HG03103 (cell line): ENCODE results near the gene TBC1D21.

Source experiments
- ATAC-seq: cut with Tn5 transposase; IDR thresholded peaks from one replicate; pipeline ENCODE4 v1.9.1; 2021; ENCODE audit warnings: low read depth; ENCODE audit not compliant: unreplicated experiment

Gene TBC1D21, protein sequence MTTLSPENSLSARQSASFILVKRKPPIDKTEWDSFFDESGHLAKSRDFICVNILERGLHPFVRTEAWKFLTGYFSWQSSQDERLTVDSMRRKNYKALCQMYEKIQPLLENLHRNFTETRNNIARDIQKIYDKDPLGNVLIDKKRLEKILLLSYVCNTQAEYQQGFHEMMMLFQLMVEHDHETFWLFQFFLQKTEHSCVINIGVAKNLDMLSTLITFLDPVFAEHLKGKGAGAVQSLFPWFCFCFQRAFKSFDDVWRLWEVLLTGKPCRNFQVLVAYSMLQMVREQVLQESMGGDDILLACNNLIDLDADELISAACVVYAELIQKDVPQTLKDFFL

GRCh38 chr15:73873456-73873855 is at the start of gene TBC1D21:
Gene TBC1D21 (plus strand): TSS chr15:73873564. CDS start chr15:73873710, 146 bp downstream.
- no peak for ATAC-seq

DNA sequence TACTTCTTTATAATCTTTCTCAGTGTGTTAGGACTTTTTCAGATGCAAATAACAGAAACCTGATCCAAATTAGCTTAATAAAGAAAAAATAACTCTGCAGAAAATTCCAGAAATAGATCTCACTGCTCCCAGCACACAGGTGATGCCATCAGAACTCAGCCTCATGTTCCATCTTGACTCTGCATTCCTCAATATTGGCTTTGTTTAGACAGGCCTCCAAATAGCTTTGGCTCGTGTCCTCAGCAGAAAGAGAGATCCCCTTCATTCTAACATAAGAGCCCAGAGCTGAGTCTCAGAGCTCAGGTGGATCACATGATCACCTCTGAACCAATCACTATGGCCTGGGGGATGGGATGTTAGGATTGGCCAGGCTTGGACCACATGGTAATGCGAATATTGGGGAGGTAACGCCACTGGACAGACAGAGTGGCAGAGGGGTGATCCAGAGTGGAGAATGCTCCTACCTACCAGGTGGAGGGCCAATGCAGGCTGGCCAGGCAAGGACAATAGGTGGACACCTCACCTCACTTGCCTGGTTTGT is 46.6 kb upstream of the TBC1D21 start:
- no peak for ATAC-seq

DNA sequence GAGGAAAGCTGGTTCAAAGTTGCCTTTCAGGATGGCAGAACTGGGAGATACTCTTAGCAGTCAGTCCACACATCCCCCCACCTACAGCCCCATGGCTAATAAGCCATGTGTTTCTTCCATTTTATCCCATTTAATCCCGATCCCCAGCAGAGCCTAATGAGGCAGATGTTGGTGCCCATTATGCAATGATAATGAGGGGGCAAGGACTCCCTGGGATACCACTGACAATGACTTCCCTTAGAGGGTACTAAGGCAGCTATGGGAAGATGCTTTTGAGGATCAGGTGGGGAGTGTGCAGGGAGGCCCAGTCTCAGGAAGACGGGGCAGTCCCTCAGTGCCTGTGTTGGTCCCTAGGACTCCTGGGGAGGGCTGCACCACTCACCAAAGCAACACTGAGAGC is 43.8 kb upstream of the TBC1D21 start:
- ATAC-seq = no peak

- ATAC-seq = no peak
Measured at GRCh38 chr15:73832657-73833056, 40.7 kb upstream of the TBC1D21 start.

DNA sequence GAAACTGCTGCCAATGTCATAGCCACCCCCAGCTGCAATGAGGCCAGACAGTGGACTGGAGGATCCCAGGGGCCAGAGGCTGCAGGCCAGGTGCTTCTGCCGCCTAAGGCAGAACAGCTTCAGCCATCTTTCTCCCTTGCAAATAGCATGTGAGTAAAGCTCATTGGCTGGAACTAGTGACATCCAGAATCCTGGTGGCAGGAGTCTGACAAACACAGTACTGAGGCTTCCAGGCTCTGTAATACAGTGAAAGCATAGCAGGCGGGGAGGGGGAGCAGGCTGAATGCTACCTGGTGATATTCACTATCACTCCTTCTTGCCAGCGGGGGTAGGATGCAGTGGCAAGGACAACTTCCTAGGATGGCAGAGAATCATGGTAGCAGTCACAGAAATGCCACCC is 36.5 kb upstream of the TBC1D21 start:
- no peak for ATAC-seq

- no peak for ATAC-seq
Measured at GRCh38 chr15:73838831-73839426, 34.4 kb upstream of the TBC1D21 start.

- no peak for ATAC-seq
Measured at GRCh38 chr15:73839699-73840377, 33.5 kb upstream of the TBC1D21 start.

DNA sequence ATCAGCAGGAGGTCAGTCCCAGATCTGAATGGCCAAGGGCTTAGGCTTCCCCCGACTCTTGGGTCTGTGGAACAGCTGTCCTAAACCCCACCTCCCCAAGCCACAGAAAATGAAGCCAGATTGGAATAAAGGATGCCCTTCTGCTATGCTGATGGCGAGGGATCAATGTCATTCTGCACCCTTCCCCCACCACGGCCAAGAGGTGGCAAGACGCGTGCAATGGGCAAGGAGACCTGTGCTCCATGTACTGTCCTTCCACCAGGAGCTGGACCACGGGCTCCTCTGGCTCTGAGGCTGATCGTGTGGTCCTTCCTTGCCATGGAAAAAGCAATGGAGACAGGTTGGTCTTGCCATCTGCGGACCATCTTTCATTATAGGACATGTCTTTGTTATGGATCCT is 32.6 kb upstream of the TBC1D21 start:
- ATAC-seq = no peak

- ATAC-seq = no peak
Measured at GRCh38 chr15:73841756-73842725, 31.3 kb upstream of the TBC1D21 start.

GRCh38 chr15:73843787-73844186 is 29.6 kb upstream of the TBC1D21 start:
- ATAC-seq = no peak

- ATAC-seq = no peak
Measured at GRCh38 chr15:73844356-73844755, 29.0 kb upstream of the TBC1D21 start.

DNA sequence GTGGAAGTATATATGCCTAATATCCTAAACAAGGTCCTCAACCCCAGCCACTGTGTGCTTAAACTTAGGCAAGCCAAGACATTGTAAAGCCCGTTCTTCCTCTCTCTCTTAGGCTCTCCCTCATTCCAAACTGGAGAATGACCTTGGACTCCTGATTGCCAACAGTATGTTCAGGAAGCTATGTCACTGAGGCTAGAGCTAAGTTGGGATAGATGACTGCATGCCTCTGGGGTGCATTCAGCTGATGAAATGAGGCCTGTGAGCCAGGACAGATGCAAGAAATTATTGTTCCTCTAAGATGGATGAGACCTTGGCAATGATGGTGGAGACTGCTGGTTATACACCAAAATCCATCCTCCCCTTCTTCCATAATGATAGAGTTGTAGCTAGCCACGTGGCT is 27.9 kb upstream of the TBC1D21 start:
- ATAC-seq = no peak

- ATAC-seq = no peak
Measured at GRCh38 chr15:73845907-73846306, 27.5 kb upstream of the TBC1D21 start.

DNA sequence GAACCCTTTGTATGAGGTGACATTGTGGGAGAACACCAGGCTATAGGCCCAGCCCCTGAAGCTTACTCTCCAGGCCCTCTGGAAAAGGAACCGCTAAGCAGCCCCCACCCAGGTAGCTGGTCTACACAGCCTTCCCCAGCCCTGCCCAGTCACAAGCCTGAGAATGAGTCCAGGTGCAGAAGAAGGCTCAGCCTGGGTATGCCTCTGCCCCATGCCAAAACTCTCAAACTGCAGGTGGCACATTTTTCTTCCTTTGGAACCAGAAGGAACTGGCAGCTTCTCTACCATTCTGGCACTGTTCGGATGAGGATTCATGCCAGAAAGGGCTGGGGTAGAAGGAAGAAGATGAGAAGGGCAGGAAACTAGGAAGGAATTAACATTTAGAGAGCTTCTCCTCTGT is 23.7 kb upstream of the TBC1D21 start:
- no peak for ATAC-seq

GRCh38 chr15:73850228-73850627 is 23.1 kb upstream of the TBC1D21 start:
- ATAC-seq = no peak

DNA sequence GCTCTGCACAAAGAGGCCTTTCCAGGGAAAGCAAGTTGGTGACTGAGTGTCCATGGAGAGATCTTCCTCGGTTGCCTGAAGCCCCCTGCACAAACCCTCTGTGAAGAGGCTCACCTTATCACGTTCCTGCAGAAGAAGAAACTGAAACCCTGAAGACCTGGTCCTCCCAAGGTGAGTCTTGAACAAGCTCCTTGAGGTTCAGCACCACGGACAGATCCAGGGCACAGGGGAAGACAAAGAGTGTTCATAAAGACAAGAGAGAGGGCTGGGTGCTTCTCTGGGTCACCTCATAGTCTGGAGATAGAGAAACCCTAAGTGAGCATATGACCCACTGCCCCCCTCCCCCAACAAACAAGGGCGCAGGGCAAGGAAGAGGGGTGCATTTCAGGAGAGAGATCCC is 21.7 kb upstream of the TBC1D21 start:
- ATAC-seq = no peak

DNA sequence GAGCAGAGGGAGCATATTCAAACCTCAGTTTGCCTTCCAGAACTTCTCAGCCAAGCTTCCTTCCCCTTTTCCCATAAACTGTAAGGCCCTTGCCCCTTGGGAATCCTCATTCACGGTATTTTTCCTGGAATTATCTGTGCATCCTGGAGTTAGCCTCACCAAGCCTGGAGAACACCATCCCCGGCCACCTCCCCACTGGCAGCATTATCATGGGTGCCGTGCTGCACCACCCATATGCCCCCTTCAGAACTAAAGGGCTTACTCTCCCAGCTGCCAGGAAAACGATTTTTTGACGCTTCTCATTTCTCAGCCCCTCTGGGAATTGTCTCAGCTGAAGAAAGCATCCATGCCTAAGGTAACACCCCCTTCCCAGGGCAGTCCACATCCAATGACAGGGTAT is 20.9 kb upstream of the TBC1D21 start:
- no peak for ATAC-seq

GRCh38 chr15:73854265-73854664 is 19.1 kb upstream of the TBC1D21 start:
- no peak for ATAC-seq

DNA sequence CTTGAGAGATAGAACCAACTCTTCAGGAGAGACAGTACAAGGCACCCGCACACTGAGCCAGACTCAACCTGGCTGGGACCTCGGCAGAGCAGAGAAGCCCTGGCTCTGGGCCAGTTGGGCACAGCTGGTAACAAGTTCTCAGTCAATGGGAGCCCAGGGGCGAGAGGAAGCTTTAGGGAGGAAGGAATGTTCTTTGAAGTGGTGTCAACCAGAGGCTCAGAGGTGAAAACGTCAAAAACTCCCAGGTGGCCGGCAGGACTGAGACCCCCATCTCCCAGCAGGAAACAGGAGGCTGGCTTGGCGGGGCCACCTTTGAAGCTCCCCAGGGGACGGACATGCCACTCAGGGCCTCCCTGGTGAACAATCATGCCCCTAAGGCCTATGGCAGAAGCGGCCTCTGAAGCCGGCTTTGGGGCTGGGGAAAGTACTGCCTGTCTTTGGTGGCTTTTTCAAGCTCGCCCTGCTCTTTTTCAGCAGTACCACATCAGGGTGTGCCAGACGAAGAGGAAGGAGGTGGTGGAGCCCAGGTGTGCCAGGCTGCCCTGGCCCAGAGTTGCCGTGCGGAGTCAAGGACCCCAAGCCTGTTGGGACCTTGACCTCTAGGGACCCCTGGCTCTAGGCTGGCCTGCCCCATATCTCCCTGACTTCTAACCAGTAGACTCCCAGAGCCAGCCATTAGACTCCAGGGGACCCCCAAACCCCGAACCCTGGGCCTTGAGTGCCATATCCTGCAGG is 16.7 kb upstream of the TBC1D21 start:
- ATAC-seq = no peak
